KBM-7 (cell line): ENCODE measurements around the gene NDUFAF5.

Experiments
- DNase-seq: peaks from one replicate; pipeline ENCODE4 v3.0.0-alpha.2; 2015
- in situ Hi-C: fragments of 300-500 bp; cut with MboI; formaldehyde crosslinking; loops from 2 replicates; pipeline ENCODE4 v1.14.3; 2020; ENCODE audit warnings: low sequenced_read_pairs, low pct_unique_long_range_greater_than_20kb, mixed read lengths

Gene NDUFAF5

GRCh38 chr20:13772529-13772928 lies 12.3 kb upstream of the NDUFAF5 start:
- DNase-seq: no peak
- in situ Hi-C loops: no loop called here

- in situ Hi-C loops: no loop called here
- no peak for DNase-seq
Observed at GRCh38 chr20:13775867-13776266, 9.0 kb upstream of the NDUFAF5 start.

GRCh38 chr20:13777171-13777601 lies 7.6 kb upstream of the NDUFAF5 start:
- in situ Hi-C loops: no loop called here
- no peak for DNase-seq

GRCh38 chr20:13778827-13779226 lies 6.0 kb upstream of the NDUFAF5 start:
- no peak for DNase-seq
- in situ Hi-C loops: no loop called here

- in situ Hi-C loops: no loop called here
- DNase-seq: no peak
Observed at GRCh38 chr20:13783528-13783927, 1.3 kb upstream of the NDUFAF5 start.

- DNase-seq: no peak
- in situ Hi-C loops: no loop called here
Observed at GRCh38 chr20:13784271-13784892, 446 bp upstream of the NDUFAF5 start.

GRCh38 chr20:13786143-13786828 lies 1.5 kb downstream of the NDUFAF5 start:
- DNase-seq: no peak
- in situ Hi-C loops: no loop called here

- in situ Hi-C loops: no loop called here
- peak; percentile 57 for DNase-seq
Observed at GRCh38 chr20:13788167-13788834, 3.5 kb downstream of the NDUFAF5 start.

GRCh38 chr20:13790708-13791107 lies 5.9 kb downstream of the NDUFAF5 start:
- DNase-seq: no peak
- in situ Hi-C loops: no loop called here

- DNase-seq: no peak
- in situ Hi-C loops: no loop called here
Observed at GRCh38 chr20:13791540-13792459, 7.0 kb downstream of the NDUFAF5 start.

- DNase-seq: no peak
- in situ Hi-C loops: no loop called here
Observed at GRCh38 chr20:13793001-13793400, 8.2 kb downstream of the NDUFAF5 start.

GRCh38 chr20:13794667-13795066 lies 9.8 kb downstream of the NDUFAF5 start:
- DNase-seq: no peak
- in situ Hi-C loops: no loop called here

GRCh38 chr20:13799040-13799439 lies 14.2 kb downstream of the NDUFAF5 start:
- no peak for DNase-seq
- in situ Hi-C loops: no loop called here

GRCh38 chr20:13799974-13800373 lies 15.1 kb downstream of the NDUFAF5 start:
- DNase-seq: no peak
- in situ Hi-C loops: no loop called here

- DNase-seq: peak; percentile 27
- in situ Hi-C loops: no loop called here
Observed at GRCh38 chr20:13800728-13801134, 15.9 kb downstream of the NDUFAF5 start.

- in situ Hi-C loops: no loop called here
- DNase-seq: no peak
Observed at GRCh38 chr20:13809373-13809772, 24.5 kb downstream of the NDUFAF5 start.

- DNase-seq: no peak
- in situ Hi-C loops: no loop called here
Observed at GRCh38 chr20:13809855-13810254, 25.0 kb downstream of the NDUFAF5 start.

- in situ Hi-C loops: no loop called here
- no peak for DNase-seq
Observed at GRCh38 chr20:13810446-13810845, 25.6 kb downstream of the NDUFAF5 start.

GRCh38 chr20:13813910-13814309 lies 29.1 kb downstream of the NDUFAF5 start:
- DNase-seq: no peak
- in situ Hi-C loops: no loop called here
